GM21423 (cell line): ENCODE measurements around the gene SPRR2D.
"Not testable (repeated sequence)": the region's sequence is repeated elsewhere in the genome, so short reads cannot be mapped to it uniquely, and the experiment has no call there.

Source experiments
- ATAC-seq: cut with Tn5 transposase; IDR thresholded peaks from one replicate; pipeline ENCODE4 v1.9.1; 2021; ENCODE audit warnings: mild to moderate bottlenecking, moderate library complexity; ENCODE audit not compliant: unreplicated experiment

The SPRR2D gene

GRCh38 chr1:153021829-153022228 lies 19.1 kb downstream of the SPRR2D start:
- not testable (repeated sequence) for ATAC-seq

- not testable (repeated sequence) for ATAC-seq
Observed at GRCh38 chr1:153011235-153011758, 29.6 kb downstream of the SPRR2D start.

- ATAC-seq, result no peak
Observed at GRCh38 chr1:153001382-153001781, 39.5 kb downstream of the SPRR2D start, which contains the start of gene SPRR3. Gene SPRR3 (plus strand): TSS chr1:153001749. CDS start chr1:153003021, 1,272 bp downstream.

- ATAC-seq, result no peak
Observed at GRCh38 chr1:153000294-153000693, 40.6 kb downstream of the SPRR2D start.

- ATAC-seq, result no peak
Observed at GRCh38 chr1:152999818-153000217, 41.1 kb downstream of the SPRR2D start.

- no peak for ATAC-seq
Observed at GRCh38 chr1:152998476-152998875, 42.4 kb downstream of the SPRR2D start.

GRCh38 chr1:152997901-152998300 lies 43.0 kb downstream of the SPRR2D start:
- no peak for ATAC-seq

GRCh38 chr1:152996633-152997400 lies 44.1 kb downstream of the SPRR2D start:
- ATAC-seq, result no peak

- ATAC-seq, result no peak
Observed at GRCh38 chr1:152995842-152996241, 45.1 kb downstream of the SPRR2D start.

- no peak for ATAC-seq
Observed at GRCh38 chr1:152993186-152993585, 47.7 kb downstream of the SPRR2D start.
